HL-60 (cell line): ENCODE measurements around the gene GKN2.

Experiments used
- DNase-seq, 2 experiments: peaks; one replicate each; pipeline ENCODE4 v3.0.0-alpha.2; 2010 to 2020; ENCODE audit warnings: low read depth in 1 of 2, low spot score in 1 of 2
- H3K27ac ChIP-seq: fragments of 250-450 bp; sonication (Bioruptor Pico); replicated peaks from 2 replicates; pipeline ENCODE4 v1.5.1; 2020; ENCODE audit warnings: mild to moderate bottlenecking, moderate library complexity
- H3K27me3 ChIP-seq: fragments of 250-450 bp; sonication (Bioruptor Pico); 2 replicates; pipeline ENCODE4 v1.5.1; 2021; ENCODE audit warnings: mild to moderate bottlenecking, moderate library complexity; ENCODE audit not compliant: insufficient read depth, poor library complexity, severe bottlenecking
- H3K4me3 ChIP-seq: replicated peaks from 2 replicates; pipeline ENCODE4 v1.5.1; 2011; ENCODE audit warnings: mild to moderate bottlenecking, control low read depth, low read length; ENCODE audit not compliant: insufficient read depth
- GABPA ChIP-seq: IDR thresholded peaks from 2 replicates; pipeline ENCODE4 v1.6.1; 2012; ENCODE audit warnings: low read depth
- POLR2AphosphoS5 ChIP-seq: IDR thresholded peaks from 2 replicates; pipeline ENCODE4 v1.6.1; 2012; ENCODE audit warnings: low read depth
- SPI1 ChIP-seq: IDR thresholded peaks from 2 replicates; pipeline ENCODE4 v1.6.1; 2012; ENCODE audit warnings: low read depth, mild to moderate bottlenecking, borderline replicate concordance
- TF ChIP-seq, protein P1 (sequence below): IDR thresholded peaks from 2 replicates; pipeline ENCODE4 v1.6.1; 2012; ENCODE audit warnings: low read depth; ENCODE audit not compliant: insufficient replicate concordance
- TF ChIP-seq, protein P2 (sequence below): IDR thresholded peaks from one replicate; pipeline ENCODE4 v1.5.1; 2011; ENCODE audit warnings: low read length, control low read depth, inconsistent platforms; ENCODE audit not compliant: insufficient read depth

GKN2 gene

DNA sequence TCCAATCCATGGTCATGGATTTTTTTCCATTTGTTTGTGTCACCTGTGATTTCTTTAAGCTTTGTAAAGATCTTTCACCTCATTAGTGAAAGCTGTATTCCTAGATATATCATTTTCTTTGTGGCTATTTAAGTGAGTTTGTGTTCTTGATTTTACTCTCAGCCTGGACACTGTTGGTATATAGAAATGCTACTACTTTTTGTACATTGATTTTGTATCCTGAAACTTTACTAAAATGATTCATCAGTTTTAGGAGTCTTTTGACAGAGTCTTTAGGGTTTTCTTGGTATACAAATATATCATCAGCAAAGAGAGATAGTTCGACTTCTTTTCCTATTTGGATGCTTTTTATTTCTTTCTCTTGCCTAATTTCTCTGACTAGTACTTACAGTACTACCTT, 12.3 kb downstream of the GKN2 start:
- Histone ChIP-seq H3K27me3 (no peaks in the 10 kb centered on the region), H3K4me3 (no peak overlapping the region), H3K27ac (no peak overlapping the region)
- TF ChIP-seq POLR2AphosphoS5 = no peak
- TF ChIP-seq, protein P1, sequence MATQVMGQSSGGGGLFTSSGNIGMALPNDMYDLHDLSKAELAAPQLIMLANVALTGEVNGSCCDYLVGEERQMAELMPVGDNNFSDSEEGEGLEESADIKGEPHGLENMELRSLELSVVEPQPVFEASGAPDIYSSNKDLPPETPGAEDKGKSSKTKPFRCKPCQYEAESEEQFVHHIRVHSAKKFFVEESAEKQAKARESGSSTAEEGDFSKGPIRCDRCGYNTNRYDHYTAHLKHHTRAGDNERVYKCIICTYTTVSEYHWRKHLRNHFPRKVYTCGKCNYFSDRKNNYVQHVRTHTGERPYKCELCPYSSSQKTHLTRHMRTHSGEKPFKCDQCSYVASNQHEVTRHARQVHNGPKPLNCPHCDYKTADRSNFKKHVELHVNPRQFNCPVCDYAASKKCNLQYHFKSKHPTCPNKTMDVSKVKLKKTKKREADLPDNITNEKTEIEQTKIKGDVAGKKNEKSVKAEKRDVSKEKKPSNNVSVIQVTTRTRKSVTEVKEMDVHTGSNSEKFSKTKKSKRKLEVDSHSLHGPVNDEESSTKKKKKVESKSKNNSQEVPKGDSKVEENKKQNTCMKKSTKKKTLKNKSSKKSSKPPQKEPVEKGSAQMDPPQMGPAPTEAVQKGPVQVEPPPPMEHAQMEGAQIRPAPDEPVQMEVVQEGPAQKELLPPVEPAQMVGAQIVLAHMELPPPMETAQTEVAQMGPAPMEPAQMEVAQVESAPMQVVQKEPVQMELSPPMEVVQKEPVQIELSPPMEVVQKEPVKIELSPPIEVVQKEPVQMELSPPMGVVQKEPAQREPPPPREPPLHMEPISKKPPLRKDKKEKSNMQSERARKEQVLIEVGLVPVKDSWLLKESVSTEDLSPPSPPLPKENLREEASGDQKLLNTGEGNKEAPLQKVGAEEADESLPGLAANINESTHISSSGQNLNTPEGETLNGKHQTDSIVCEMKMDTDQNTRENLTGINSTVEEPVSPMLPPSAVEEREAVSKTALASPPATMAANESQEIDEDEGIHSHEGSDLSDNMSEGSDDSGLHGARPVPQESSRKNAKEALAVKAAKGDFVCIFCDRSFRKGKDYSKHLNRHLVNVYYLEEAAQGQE = no peak
- no peak for TF ChIP-seq SPI1
- TF ChIP-seq, protein P2, sequence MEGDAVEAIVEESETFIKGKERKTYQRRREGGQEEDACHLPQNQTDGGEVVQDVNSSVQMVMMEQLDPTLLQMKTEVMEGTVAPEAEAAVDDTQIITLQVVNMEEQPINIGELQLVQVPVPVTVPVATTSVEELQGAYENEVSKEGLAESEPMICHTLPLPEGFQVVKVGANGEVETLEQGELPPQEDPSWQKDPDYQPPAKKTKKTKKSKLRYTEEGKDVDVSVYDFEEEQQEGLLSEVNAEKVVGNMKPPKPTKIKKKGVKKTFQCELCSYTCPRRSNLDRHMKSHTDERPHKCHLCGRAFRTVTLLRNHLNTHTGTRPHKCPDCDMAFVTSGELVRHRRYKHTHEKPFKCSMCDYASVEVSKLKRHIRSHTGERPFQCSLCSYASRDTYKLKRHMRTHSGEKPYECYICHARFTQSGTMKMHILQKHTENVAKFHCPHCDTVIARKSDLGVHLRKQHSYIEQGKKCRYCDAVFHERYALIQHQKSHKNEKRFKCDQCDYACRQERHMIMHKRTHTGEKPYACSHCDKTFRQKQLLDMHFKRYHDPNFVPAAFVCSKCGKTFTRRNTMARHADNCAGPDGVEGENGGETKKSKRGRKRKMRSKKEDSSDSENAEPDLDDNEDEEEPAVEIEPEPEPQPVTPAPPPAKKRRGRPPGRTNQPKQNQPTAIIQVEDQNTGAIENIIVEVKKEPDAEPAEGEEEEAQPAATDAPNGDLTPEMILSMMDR = no peak
- no peak for TF ChIP-seq GABPA
- no peak for DNase-seq

DNA sequence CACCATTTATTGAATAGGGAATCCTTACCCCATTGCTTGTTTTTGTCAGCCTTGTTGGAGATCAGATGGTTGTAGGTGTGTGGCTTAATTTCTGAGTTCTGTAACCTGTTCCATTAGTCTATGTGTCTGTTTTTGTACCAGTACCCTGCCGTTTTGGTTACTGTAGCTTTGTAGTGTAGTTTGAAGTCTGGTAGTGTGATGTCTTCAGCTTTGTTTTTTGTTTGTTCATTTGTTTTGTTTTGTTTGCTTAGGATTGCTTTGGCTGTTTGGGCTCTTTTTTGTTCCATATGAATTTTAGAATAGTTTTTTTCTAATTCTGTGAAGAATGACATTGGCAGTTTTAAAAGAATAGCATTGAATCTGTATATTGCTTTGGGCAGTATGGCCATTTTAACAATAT, 12.7 kb downstream of the GKN2 start:
- Histone ChIP-seq H3K27ac (no peak overlapping the region), H3K4me3 (no peak overlapping the region), H3K27me3 (no peaks in the 10 kb centered on the region)
- DNase-seq = no peak
- TF ChIP-seq SPI1 = no peak
- TF ChIP-seq, protein P2 = no peak
- TF ChIP-seq, protein P1 = no peak
- TF ChIP-seq GABPA = no peak
- TF ChIP-seq POLR2AphosphoS5 = no peak

DNA sequence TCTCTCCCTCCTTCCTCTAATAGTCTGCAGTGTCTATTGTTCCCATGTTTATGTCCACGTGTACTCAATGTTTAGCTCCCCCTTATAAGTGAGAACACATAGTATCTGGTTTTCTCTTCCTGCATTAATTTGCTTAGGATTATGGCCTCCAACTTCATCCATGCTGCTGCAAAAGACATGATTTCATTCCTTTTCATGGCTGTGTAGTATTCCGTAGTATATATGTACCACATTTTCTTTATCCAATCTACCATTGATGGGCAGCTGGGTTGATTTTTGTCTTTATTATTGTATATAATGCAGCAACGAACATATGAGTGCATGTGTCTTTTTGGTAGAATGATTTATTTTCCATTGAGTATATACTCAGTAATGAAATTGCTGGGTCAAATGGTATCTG, 13.8 kb downstream of the GKN2 start:
- DNase-seq = no peak
- no peak overlapping the region for H3K27ac ChIP-seq
- TF ChIP-seq GABPA = no peak
- TF ChIP-seq SPI1 = no peak
- no peak for TF ChIP-seq POLR2AphosphoS5
- TF ChIP-seq, protein P1 = no peak
- TF ChIP-seq, protein P2 = no peak
- no peaks in the 10 kb centered on the region for H3K27me3 ChIP-seq
- H3K4me3 ChIP-seq = no peak overlapping the region
